Common myeloid progenitor, CD34-positive (primary cell): Measurements from ENCODE around the gene SCFD1.
"Not testable (repeated sequence)": the region's sequence is repeated elsewhere in the genome, so short reads cannot be mapped to it uniquely, and the experiment has no call there.

Experiments used
- CTCF ChIA-PET: fragments of 350-600 bp; sonication (Branson Sonifier 250); formaldehyde crosslinking; loops from one replicate; lab custom pipeline; 2021; ENCODE audit warnings: antibody characterized with exemption; lab: Charles Lee
- POLR2A ChIA-PET: fragments of 350-600 bp; sonication (Branson Sonifier 250); formaldehyde crosslinking; loops from one replicate; lab custom pipeline; 2021; ENCODE audit warnings: antibody characterized with exemption; lab: Charles Lee
- DNase-seq, 3 donors: peaks; one replicate each; pipeline versions ENCODE4 v3.0.0 to v3.0.0-alpha.2; 2013
- H3K27ac ChIP-seq, 2 experiments: 1 replicate in 1 of 2; 2 replicates in 1 of 2; pipeline ENCODE4 v1.7.0; 2013; ENCODE audit warnings: inconsistent platforms in 2 of 2, low read length in 2 of 2, mild to moderate bottlenecking in 2 of 2, low read depth in 1 of 2, moderate library complexity in 1 of 2; ENCODE audit not compliant: severe bottlenecking in 2 of 2, insufficient read depth in 1 of 2, poor library complexity in 1 of 2
- H3K27me3 ChIP-seq, 5 experiments: replicated peaks in 2 of 5; 1 replicate in 3 of 5; 2 replicates in 2 of 5; pipeline versions ENCODE4 v1.6.1 to v1.7.0; 2013; ENCODE audit warnings: low read length in 4 of 5, mild to moderate bottlenecking in 2 of 5, moderate library complexity in 2 of 5, inconsistent platforms in 1 of 5; ENCODE audit not compliant: insufficient read depth in 5 of 5, control insufficient read depth in 4 of 5
- H3K36me3 ChIP-seq, 4 experiments: 1 replicate in 2 of 4; 2 replicates in 2 of 4; pipeline versions ENCODE4 v1.6.1 to v1.7.0; 2013; ENCODE audit warnings: low read length in 3 of 4, control low read depth in 1 of 4, mild to moderate bottlenecking in 1 of 4; ENCODE audit not compliant: control insufficient read depth in 4 of 4, insufficient read depth in 4 of 4
- H3K4me1 ChIP-seq, 4 experiments: 1 replicate in 3 of 4; 2 replicates in 1 of 4; pipeline versions ENCODE4 v1.6.1 to v1.7.1; 2013; ENCODE audit warnings: low read length in 3 of 4, mild to moderate bottlenecking in 3 of 4, control low read depth in 1 of 4, inconsistent platforms in 1 of 4, moderate library complexity in 1 of 4; ENCODE audit not compliant: control insufficient read depth in 4 of 4, insufficient read depth in 4 of 4; ENCODE audit errors: control extremely low read depth in 1 of 4
- H3K4me3 ChIP-seq, 7 experiments: 1 replicate in 4 of 7; 2 replicates in 3 of 7; pipeline versions ENCODE4 v1.5.1 to v1.7.0; 2013; ENCODE audit warnings: mild to moderate bottlenecking in 7 of 7, low read length in 6 of 7, moderate library complexity in 6 of 7, inconsistent platforms in 2 of 7, low read depth in 2 of 7, control low read depth in 1 of 7; ENCODE audit not compliant: insufficient read depth in 4 of 7, control insufficient read depth in 1 of 7; ENCODE audit errors: extremely low read depth in 1 of 7
- H3K9me3 ChIP-seq, 5 experiments: 1 replicate in 4 of 5; 2 replicates in 1 of 5; pipeline versions ENCODE4 v1.6.1 to v1.7.1; 2013; ENCODE audit warnings: low read length in 4 of 5, mild to moderate bottlenecking in 2 of 5, inconsistent platforms in 1 of 5, low read depth in 1 of 5, moderate library complexity in 1 of 5; ENCODE audit not compliant: control insufficient read depth in 4 of 5, insufficient read depth in 2 of 5; ENCODE audit errors: control extremely low read depth in 1 of 5
- WGBS: methylation state at CpG from one replicate; pipeline ENCODE4 v1.1.5; 2013; ENCODE audit not compliant: insufficient coverage; 5-methylcytosine and 5-hydroxymethylcytosine counted together

Gene SCFD1

DNA sequence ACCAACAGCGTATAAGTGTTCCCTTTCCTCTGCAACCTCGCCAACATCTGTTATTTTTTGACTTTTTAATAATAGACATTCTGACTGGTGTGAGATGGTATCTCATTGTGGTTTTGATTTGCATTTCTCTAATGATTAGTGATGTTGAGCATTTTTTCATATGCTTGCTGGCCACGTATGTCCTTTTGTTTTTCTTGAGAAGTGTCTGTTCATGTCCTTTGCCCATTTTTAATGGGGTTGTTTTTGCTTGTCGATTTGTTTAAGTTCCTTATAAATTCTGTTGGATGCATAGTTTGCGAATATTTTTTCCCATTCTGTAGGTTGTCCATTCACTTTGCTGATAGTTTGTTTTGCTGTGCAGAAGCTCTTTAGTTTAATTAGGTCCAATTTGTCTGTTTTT is 22.3 kb downstream of the SCFD1 start:
- H3K4me3 ChIP-seq, H3K27ac ChIP-seq, H3K27me3 ChIP-seq, DNase-seq, H3K4me1 ChIP-seq, POLR2A ChIA-PET: not testable (repeated sequence)
- Histone ChIP-seq H3K36me3 (peaks cover 24 to 42% (median 28%) of the 10 kb centered on the region in 4 experiments), H3K9me3 (peaks cover 0 to 18% (median 4%) of the 10 kb centered on the region in 5 experiments)
- 100% methylated on average over 3 of the region's 5 CpGs for WGBS
- CTCF ChIA-PET: interaction anchor here (0.7 kb wide), 1 partner anchor 564 kb away, joined by 4 read pairs; no protein-coding TSS in a partner anchor

DNA sequence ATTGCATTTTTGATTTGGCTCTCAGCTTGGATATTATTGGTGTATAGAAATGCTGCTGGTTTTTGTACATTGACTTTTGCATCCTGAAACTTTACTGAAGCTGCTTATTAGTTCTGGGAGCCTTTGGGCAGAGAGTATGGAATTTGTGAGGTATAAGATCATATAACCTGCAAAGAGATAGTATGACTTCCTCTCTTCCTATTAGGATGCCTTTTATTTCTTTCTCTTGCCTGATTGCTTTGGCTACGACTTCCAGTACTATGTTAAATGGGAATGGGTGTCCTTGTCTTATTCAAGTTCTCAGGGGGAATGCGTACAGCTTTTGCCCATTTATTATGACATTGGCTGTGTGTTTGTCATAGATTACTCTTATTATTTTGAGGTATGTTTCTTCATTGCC is 23.5 kb downstream of the SCFD1 start:
- WGBS: 50% methylated on average over 1 of the region's 2 CpGs

DNA sequence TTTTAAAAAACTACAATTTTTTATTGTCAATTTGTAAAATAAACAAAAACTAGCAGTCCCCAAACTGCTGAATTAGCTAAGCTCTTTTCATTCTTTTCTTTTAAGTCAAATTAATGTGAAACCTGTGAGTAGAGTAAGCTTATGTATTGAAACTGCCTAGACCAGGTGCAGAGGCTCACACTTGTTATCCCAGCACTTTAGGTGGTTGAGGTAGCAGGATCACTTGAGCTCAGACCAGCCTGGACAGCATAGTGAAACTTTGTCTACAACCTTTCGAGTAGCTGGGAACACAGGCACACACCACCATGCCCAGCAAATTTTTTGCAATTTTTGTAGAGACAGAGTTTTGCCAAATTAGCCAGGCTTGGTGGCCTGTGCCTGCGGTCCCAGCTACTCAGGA is 26.4 kb downstream of the SCFD1 start:
- DNase-seq: no peak
- 100% methylated on average over 1 of the region's 2 CpGs for WGBS
- Histone ChIP-seq H3K36me3 (peaks cover 32 to 56% (median 35%) of the 10 kb centered on the region in 4 experiments), H3K4me1 (no peaks in the 10 kb centered on the region), H3K9me3 (peaks cover 0 to 18% (median 4%) of the 10 kb centered on the region in 5 experiments), H3K27me3 (no peaks in the 10 kb centered on the region), H3K27ac (no peak overlapping the region), H3K4me3 (no peak overlapping the region)
- CTCF ChIA-PET: interaction anchor here (0.6 kb wide), 1 partner anchor 20 kb away, joined by 3 read pairs; no protein-coding TSS in a partner anchor
- POLR2A ChIA-PET: no interaction called here

More for the DNA sequence above, 23.5 kb downstream of the SCFD1 start:
- no peaks in the 10 kb centered on the region for H3K4me1 ChIP-seq
- H3K4me3 ChIP-seq: no peak overlapping the region
- ChIA-PET CTCF (no interaction called here), POLR2A (no interaction called here)
- H3K27ac ChIP-seq: no peak overlapping the region
- peaks cover 0 to 18% (median 4%) of the 10 kb centered on the region in 5 experiments for H3K9me3 ChIP-seq
- DNase-seq: no peak
- peaks cover 26 to 44% (median 32%) of the 10 kb centered on the region in 4 experiments for H3K36me3 ChIP-seq
- H3K27me3 ChIP-seq: no peaks in the 10 kb centered on the region

- Histone ChIP-seq H3K27ac (no peak overlapping the region), H3K9me3 (no peaks in the 10 kb centered on the region), H3K36me3 (peaks cover 20 to 53% (median 31%) of the 10 kb centered on the region in 4 experiments), H3K27me3 (no peaks in the 10 kb centered on the region), H3K4me1 (no peaks in the 10 kb centered on the region), H3K4me3 (no peak overlapping the region)
- peak in 1 of 3 donors; percentile 13 for DNase-seq
- WGBS: no CpG with 5 or more reads among the region's 6 CpGs
- POLR2A ChIA-PET: no interaction called here
- CTCF ChIA-PET: interaction anchor here (0.7 kb wide), 1 partner anchor 240 kb away, joined by 3 read pairs; no protein-coding TSS in a partner anchor
Observed at GRCh38 chr14:30651937-30652336, 29.8 kb downstream of the SCFD1 start.

GRCh38 chr14:30655124-30655523 is 33.0 kb downstream of the SCFD1 start:
- no peak overlapping the region for H3K4me3 ChIP-seq
- no peak overlapping the region for H3K27ac ChIP-seq
- no peaks in the 10 kb centered on the region for H3K27me3 ChIP-seq
- H3K9me3 ChIP-seq: no peaks in the 10 kb centered on the region
- peaks cover 14 to 63% (median 34%) of the 10 kb centered on the region in 4 experiments for H3K36me3 ChIP-seq
- no peaks in the 10 kb centered on the region for H3K4me1 ChIP-seq
- CTCF ChIA-PET: interaction anchor here (0.6 to 3.1 kb wide), 8 partner anchors 15 to 473 kb away, joined by 3 to 9 read pairs (median 4); no protein-coding TSS in a partner anchor
- DNase-seq: no peak
- POLR2A ChIA-PET: no interaction called here

GRCh38 chr14:30655658-30656057 is 33.5 kb downstream of the SCFD1 start:
- no peak for DNase-seq
- 89% methylated on average over 1 of the region's 3 CpGs for WGBS
- ChIA-PET CTCF (interaction anchor here (0.6 to 3.1 kb wide), 7 partner anchors 16 to 472 kb away, joined by 3 to 9 read pairs (median 5); no protein-coding TSS in a partner anchor), POLR2A (no interaction called here)
- H3K9me3 ChIP-seq: no peaks in the 10 kb centered on the region
- no peak overlapping the region for H3K4me3 ChIP-seq
- H3K36me3 ChIP-seq: peaks cover 14 to 64% (median 33%) of the 10 kb centered on the region in 4 experiments
- H3K27ac ChIP-seq: no peak overlapping the region
- H3K27me3 ChIP-seq: no peaks in the 10 kb centered on the region
- H3K4me1 ChIP-seq: no peaks in the 10 kb centered on the region

- 64% methylated on average over 8 of the region's 8 CpGs for WGBS
- peak; percentile 42 to 62 (median 54) for DNase-seq
- H3K36me3 ChIP-seq: peaks cover 14 to 69% (median 37%) of the 10 kb centered on the region in 4 experiments
Observed at GRCh38 chr14:30656190-30656632, 34.1 kb downstream of the SCFD1 start.

More at GRCh38 chr14:30656190-30656632, 34.1 kb downstream of the SCFD1 start:
- Histone ChIP-seq H3K27me3 (no peaks in the 10 kb centered on the region), H3K4me3 (no peak overlapping the region), H3K4me1 (no peaks in the 10 kb centered on the region), H3K9me3 (no peaks in the 10 kb centered on the region), H3K27ac (no peak overlapping the region)
- ChIA-PET POLR2A (interaction anchor here (0.7 kb wide), 1 partner anchor 34 kb away, joined by 3 read pairs; no protein-coding TSS in a partner anchor), CTCF (interaction anchor here (0.6 to 1.0 kb wide), 5 partner anchors 16 to 254 kb away, joined by 3 to 6 read pairs (median 3); no protein-coding TSS in a partner anchor)
